ENCODE measurements around the gene AP2A2.

Gene AP2A2

GRCh38 chr11:911031-911889 lies 14.4 kb upstream of the AP2A2 start:
- H4K8ac ChIP-seq (ENCODE audit: low read depth, low read length): peak overlapping the region; percentile 23
- peak overlapping the region; percentile 82 to 90 for H3K4me3 ChIP-seq (ENCODE audit: low read length in 2 of 2)
- peak overlapping the region; percentile 96 for H2BK5ac ChIP-seq (ENCODE audit: low read length)
- peaks cover 14% of the 10 kb centered on the region for H3K79me1 ChIP-seq (ENCODE audit: low read depth, low read length)
- H4K91ac ChIP-seq (ENCODE audit: low read depth, low read length, poor library complexity): peak overlapping the region; percentile 94
- WGBS, 2 donors (ENCODE audit: extremely low coverage in 2 of 2, insufficient read length in 2 of 2, insufficient replicate concordance in 1 of 2): no CpG with 5 or more reads among the region's 68 CpGs
- peaks cover 8 to 14% of the 10 kb centered on the region in 2 donors for H3K4me1 ChIP-seq (ENCODE audit: control insufficient read depth in 2 of 2, insufficient read depth in 1 of 2, low read depth in 1 of 2, low read length in 2 of 2)
- H3K27me3 ChIP-seq (ENCODE audit: control insufficient read depth in 3 of 3, insufficient read depth in 3 of 3, low read depth in 1 of 3, low read length in 3 of 3): no peaks in the 10 kb centered on the region
- H3K9ac ChIP-seq (ENCODE audit: low read depth, low read length, poor library complexity): peak overlapping the region; percentile 89
- H2BK12ac ChIP-seq (ENCODE audit: low read length): peak overlapping the region; percentile 94
- H3K27ac ChIP-seq (replicated peaks; ENCODE audit: low read length): peak overlapping the region; percentile 92
- peak overlapping the region; percentile 94 for H2BK120ac ChIP-seq (ENCODE audit: low read depth, low read length)
- peak overlapping the region; percentile 89 for H3K23ac ChIP-seq (ENCODE audit: low read depth, low read length, poor library complexity)
- peaks cover 8 to 9% of the 10 kb centered on the region in 2 donors for H3K36me3 ChIP-seq (replicated peaks in 1 of 2; ENCODE audit: control insufficient read depth in 2 of 2, insufficient read depth in 2 of 2, low read length in 2 of 2)
- peak overlapping the region; percentile 98 for H3K18ac ChIP-seq (ENCODE audit: low read length)
- peak overlapping the region; percentile 97 for H2BK15ac ChIP-seq (ENCODE audit: low read length)
- H2AK5ac ChIP-seq (ENCODE audit: low read depth, low read length): peak overlapping the region; percentile 96
- peak overlapping the region; percentile 93 for H2AFZ ChIP-seq (ENCODE audit: low read length)
- no peak for DNase-seq (ENCODE audit: low spot score)
- peak overlapping the region; percentile 95 for H3K4ac ChIP-seq (ENCODE audit: low read length)
- H3K14ac ChIP-seq (ENCODE audit: low read length): peak overlapping the region; percentile 94
- no peaks in the 10 kb centered on the region for H3K9me3 ChIP-seq (replicated peaks in 1 of 2; ENCODE audit: control insufficient read depth in 2 of 2, insufficient read depth in 1 of 2, low read depth in 1 of 2, low read length in 2 of 2)
- peak overlapping the region; percentile 89 for H3K4me2 ChIP-seq (ENCODE audit: insufficient read depth, low read length, poor library complexity, severe bottlenecking)

- Histone ChIP-seq H3K4me2 (ENCODE audit: insufficient read depth, low read length, poor library complexity, severe bottlenecking) (peak overlapping the region; percentile 89), H3K4ac (ENCODE audit: low read length) (no peak overlapping the region), H2BK120ac (ENCODE audit: low read depth, low read length) (peak overlapping the region; percentile 94), H2BK5ac (ENCODE audit: low read length) (peak overlapping the region; percentile 96), H3K36me3 (replicated peaks in 1 of 2; ENCODE audit: control insufficient read depth in 2 of 2, insufficient read depth in 2 of 2, low read length in 2 of 2) (peaks cover 6 to 8% of the 10 kb centered on the region in 2 donors), H3K9ac (ENCODE audit: low read depth, low read length, poor library complexity) (no peak overlapping the region), H2AK5ac (ENCODE audit: low read depth, low read length) (peak overlapping the region; percentile 96), H3K18ac (ENCODE audit: low read length) (peak overlapping the region; percentile 98), H3K27ac (replicated peaks; ENCODE audit: low read length) (peak overlapping the region; percentile 92), H2BK12ac (ENCODE audit: low read length) (peak overlapping the region; percentile 73), H4K91ac (ENCODE audit: low read depth, low read length, poor library complexity) (peak overlapping the region; percentile 94), H2BK15ac (ENCODE audit: low read length) (peak overlapping the region; percentile 97), H4K8ac (ENCODE audit: low read depth, low read length) (no peak overlapping the region), H3K27me3 (ENCODE audit: control insufficient read depth in 3 of 3, insufficient read depth in 3 of 3, low read depth in 1 of 3, low read length in 3 of 3) (no peaks in the 10 kb centered on the region), H3K23ac (ENCODE audit: low read depth, low read length, poor library complexity) (peak overlapping the region; percentile 83), H2AFZ (ENCODE audit: low read length) (peak overlapping the region; percentile 93), H3K9me3 (replicated peaks in 1 of 2; ENCODE audit: control insufficient read depth in 2 of 2, insufficient read depth in 1 of 2, low read depth in 1 of 2, low read length in 2 of 2) (no peaks in the 10 kb centered on the region), H3K14ac (ENCODE audit: low read length) (peak overlapping the region; percentile 89), H3K79me1 (ENCODE audit: low read depth, low read length) (peaks cover 14% of the 10 kb centered on the region), H3K4me3 (ENCODE audit: low read length in 2 of 2) (peak overlapping the region in 1 of 2 donors; percentile 90), H3K4me1 (ENCODE audit: control insufficient read depth in 2 of 2, insufficient read depth in 1 of 2, low read depth in 1 of 2, low read length in 2 of 2) (peaks cover 8 to 14% of the 10 kb centered on the region in 2 donors)
- DNase-seq (ENCODE audit: low spot score): no peak
- WGBS, 2 donors (ENCODE audit: extremely low coverage in 2 of 2, insufficient read length in 2 of 2, insufficient replicate concordance in 1 of 2): no CpG with 5 or more reads among the region's 11 CpGs
Observed at GRCh38 chr11:911890-912219, 13.8 kb upstream of the AP2A2 start.

DNA sequence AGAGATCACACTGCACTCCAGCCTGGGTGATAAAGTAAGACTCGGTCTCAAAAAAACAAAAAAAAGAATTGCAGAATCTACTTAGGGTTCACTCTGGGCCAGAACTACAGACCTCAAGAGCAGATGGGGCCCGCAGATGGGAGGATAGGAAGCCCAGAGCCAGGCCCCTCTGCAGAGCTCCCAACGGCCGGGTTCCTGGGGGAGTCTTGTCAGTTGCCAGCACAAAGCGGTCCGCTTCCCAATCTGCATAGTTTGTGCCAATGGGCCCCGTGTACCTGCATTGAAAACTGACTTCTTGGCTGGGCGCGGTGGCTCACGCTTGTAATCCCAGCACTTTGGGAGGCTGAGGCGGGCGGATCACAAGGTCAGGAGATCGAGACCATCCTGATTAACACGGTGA lies 13.4 kb upstream of the AP2A2 start:
- Histone ChIP-seq H3K4me3 (ENCODE audit: low read length in 2 of 2) (no peak overlapping the region), H3K36me3 (replicated peaks in 1 of 2; ENCODE audit: control insufficient read depth in 2 of 2, insufficient read depth in 2 of 2, low read length in 2 of 2) (peaks cover 6 to 8% of the 10 kb centered on the region in 2 donors), H2BK5ac (ENCODE audit: low read length) (peak overlapping the region; percentile 96), H2AFZ (ENCODE audit: low read length) (no peak overlapping the region), H3K9me3 (replicated peaks in 1 of 2; ENCODE audit: control insufficient read depth in 2 of 2, insufficient read depth in 1 of 2, low read depth in 1 of 2, low read length in 2 of 2) (no peaks in the 10 kb centered on the region), H4K8ac (ENCODE audit: low read depth, low read length) (no peak overlapping the region), H3K4ac (ENCODE audit: low read length) (no peak overlapping the region), H3K4me2 (ENCODE audit: insufficient read depth, low read length, poor library complexity, severe bottlenecking) (no peak overlapping the region), H3K23ac (ENCODE audit: low read depth, low read length, poor library complexity) (no peak overlapping the region), H3K14ac (ENCODE audit: low read length) (no peak overlapping the region), H3K79me1 (ENCODE audit: low read depth, low read length) (peaks cover 14% of the 10 kb centered on the region), H3K27ac (replicated peaks; ENCODE audit: low read length) (no peak overlapping the region), H3K9ac (ENCODE audit: low read depth, low read length, poor library complexity) (no peak overlapping the region), H4K91ac (ENCODE audit: low read depth, low read length, poor library complexity) (no peak overlapping the region), H2BK15ac (ENCODE audit: low read length) (no peak overlapping the region), H2BK12ac (ENCODE audit: low read length) (peak overlapping the region; percentile 22), H3K18ac (ENCODE audit: low read length) (no peak overlapping the region), H2BK120ac (ENCODE audit: low read depth, low read length) (no peak overlapping the region), H3K4me1 (ENCODE audit: control insufficient read depth in 2 of 2, insufficient read depth in 1 of 2, low read depth in 1 of 2, low read length in 2 of 2) (peaks cover 8 to 14% of the 10 kb centered on the region in 2 donors), H3K27me3 (ENCODE audit: control insufficient read depth in 3 of 3, insufficient read depth in 3 of 3, low read depth in 1 of 3, low read length in 3 of 3) (no peaks in the 10 kb centered on the region), H2AK5ac (ENCODE audit: low read depth, low read length) (peak overlapping the region; percentile 96)
- WGBS, 2 donors (ENCODE audit: extremely low coverage in 2 of 2, insufficient read length in 2 of 2, insufficient replicate concordance in 1 of 2): no CpG with 5 or more reads among the region's 14 CpGs
- no peak for DNase-seq (ENCODE audit: low spot score)

DNA sequence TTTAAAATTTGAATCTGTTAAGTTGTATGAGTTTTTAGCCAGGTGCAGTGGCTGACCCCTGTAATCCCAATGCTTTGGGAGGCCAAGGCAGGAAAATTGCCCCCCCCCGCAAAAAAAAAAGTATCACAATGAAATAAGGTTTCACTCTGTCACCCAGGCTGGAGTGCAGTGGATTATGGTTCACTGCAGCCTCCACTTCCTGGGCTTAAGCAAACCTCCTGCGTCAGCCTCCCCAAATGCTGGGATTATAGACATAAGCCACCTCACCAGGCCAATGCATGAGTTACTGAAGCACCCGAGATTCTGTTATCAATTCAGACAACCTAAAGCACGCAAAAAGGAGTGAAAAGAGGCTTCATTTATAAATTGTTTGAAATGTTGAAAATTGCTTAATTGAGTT lies 12.6 kb upstream of the AP2A2 start:
- WGBS, 2 donors (ENCODE audit: extremely low coverage in 2 of 2, insufficient read length in 2 of 2, insufficient replicate concordance in 1 of 2): no CpG with 5 or more reads among the region's 4 CpGs
- no peak overlapping the region for H3K4me2 ChIP-seq (ENCODE audit: insufficient read depth, low read length, poor library complexity, severe bottlenecking)
- DNase-seq (ENCODE audit: low spot score): no peak
- no peak overlapping the region for H3K4ac ChIP-seq (ENCODE audit: low read length)
- H3K4me1 ChIP-seq (ENCODE audit: control insufficient read depth in 2 of 2, insufficient read depth in 1 of 2, low read depth in 1 of 2, low read length in 2 of 2): peaks cover 8 to 14% of the 10 kb centered on the region in 2 donors
- no peak overlapping the region for H2BK15ac ChIP-seq (ENCODE audit: low read length)
- H4K91ac ChIP-seq (ENCODE audit: low read depth, low read length, poor library complexity): no peak overlapping the region
- no peaks in the 10 kb centered on the region for H3K9me3 ChIP-seq (replicated peaks in 1 of 2; ENCODE audit: control insufficient read depth in 2 of 2, insufficient read depth in 1 of 2, low read depth in 1 of 2, low read length in 2 of 2)
- no peak overlapping the region for H3K9ac ChIP-seq (ENCODE audit: low read depth, low read length, poor library complexity)
- H3K79me1 ChIP-seq (ENCODE audit: low read depth, low read length): peaks cover 12% of the 10 kb centered on the region
- no peak overlapping the region for H2BK120ac ChIP-seq (ENCODE audit: low read depth, low read length)
- H3K4me3 ChIP-seq (ENCODE audit: low read length in 2 of 2): no peak overlapping the region
- peaks cover 0 to 8% of the 10 kb centered on the region in 2 donors for H3K36me3 ChIP-seq (replicated peaks in 1 of 2; ENCODE audit: control insufficient read depth in 2 of 2, insufficient read depth in 2 of 2, low read length in 2 of 2)
- no peak overlapping the region for H2BK12ac ChIP-seq (ENCODE audit: low read length)
- H2AK5ac ChIP-seq (ENCODE audit: low read depth, low read length): no peak overlapping the region
- no peak overlapping the region for H2AFZ ChIP-seq (ENCODE audit: low read length)
- no peak overlapping the region for H4K8ac ChIP-seq (ENCODE audit: low read depth, low read length)
- no peak overlapping the region for H3K18ac ChIP-seq (ENCODE audit: low read length)
- no peaks in the 10 kb centered on the region for H3K27me3 ChIP-seq (ENCODE audit: control insufficient read depth in 3 of 3, insufficient read depth in 3 of 3, low read depth in 1 of 3, low read length in 3 of 3)
- H2BK5ac ChIP-seq (ENCODE audit: low read length): no peak overlapping the region
- no peak overlapping the region for H3K23ac ChIP-seq (ENCODE audit: low read depth, low read length, poor library complexity)
- no peak overlapping the region for H3K14ac ChIP-seq (ENCODE audit: low read length)
- H3K27ac ChIP-seq (replicated peaks; ENCODE audit: low read length): no peak overlapping the region
